GM12878 (cell line): Measurements from ENCODE around the gene MED25. TPM values are rescaled to one million over a fixed set of nuclear protein-coding genes. Genes with fewer than 3 reads are reported as not detected.

Source experiments
- ATAC-seq: fragments of 200-7000 bp; cut with Tn5 transposase; 3 replicates; pipeline ENCODE4 v1.9.1; 2020; ENCODE audit warnings: mild to moderate bottlenecking, moderate library complexity
- BruUV-seq: library from RNA; stranded (reverse); fragments of 400-500 nt; replicated peaks from 2 replicates; lab custom pipeline; 2021; lab: Mats Ljungman, UMichigan
- CTCF ChIA-PET: fragments of 300-600 bp; sonication (Branson Sonifier 250); formaldehyde crosslinking; extraction: SDS; loops from one replicate; lab custom pipeline; 2021; ENCODE audit warnings: inconsistent platforms; lab: Yijun Ruan, JAX
- POLR2A ChIA-PET: fragments of 350-600 bp; formaldehyde crosslinking; extraction: SDS; loops from one replicate; lab custom pipeline; 2021; ENCODE audit warnings: inconsistent platforms; lab: Charles Lee
- RAD21 ChIA-PET: fragments of 300-600 bp; sonication (Branson Sonifier 250); formaldehyde crosslinking; loops from one replicate; lab custom pipeline; 2023; ENCODE audit warnings: antibody characterized with exemption; ENCODE audit not compliant: unreplicated experiment; lab: Charles Lee
- SMC1A ChIA-PET: fragments of 300-600 bp; sonication (Branson Sonifier 250); formaldehyde crosslinking; loops from one replicate; lab custom pipeline; 2023; ENCODE audit not compliant: unreplicated experiment, uncharacterized antibody; lab: Charles Lee
- DNase-seq: peaks from one replicate; pipeline ENCODE4 v3.0.0-alpha.2; 2011; ENCODE audit warnings: low read depth, low spot score
- FAIRE-seq: peaks from 3 replicates; lab custom pipeline; 2011; peaks lifted over from hg19 to GRCh38; lab: Jason Lieb, UNC
- H2AFZ ChIP-seq: 2 replicates; pipeline ENCODE4 v1.6.0; 2011; ENCODE audit warnings: low read depth, low read length, control low read depth; ENCODE audit not compliant: control insufficient read depth
- H3K27ac ChIP-seq: 2 replicates; pipeline ENCODE4 v1.5.1; 2011; ENCODE audit warnings: control low read depth; ENCODE audit not compliant: control insufficient read depth, insufficient read depth
- H3K27me3 ChIP-seq, 2 experiments: replicated peaks in 1 of 2; 2 replicates each; pipeline versions ENCODE4 v1.6.0 to v1.6.1; 2011; ENCODE audit warnings: low read length in 1 of 2; ENCODE audit not compliant: control insufficient read depth in 2 of 2, insufficient read depth in 2 of 2
- H3K36me3 ChIP-seq, 2 experiments: 2 replicates each; pipeline ENCODE4 v1.5.1; 2011; ENCODE audit warnings: low read length in 1 of 2; ENCODE audit not compliant: control insufficient read depth in 2 of 2, insufficient read depth in 2 of 2
- H3K4me1 ChIP-seq: 2 replicates; pipeline ENCODE4 v1.6.1; 2011; ENCODE audit warnings: mild to moderate bottlenecking, low read length, moderate library complexity, mixed read lengths; ENCODE audit not compliant: control insufficient read depth, insufficient read depth
- H3K4me2 ChIP-seq: 2 replicates; pipeline ENCODE4 v1.6.0; 2011; ENCODE audit warnings: control low read depth; ENCODE audit not compliant: control insufficient read depth, insufficient read depth
- H3K4me3 ChIP-seq: fragments of 200-600 bp; sonication (generic); 2 replicates; pipeline ENCODE4 v1.5.1; 2016
- H3K79me2 ChIP-seq: 2 replicates; pipeline ENCODE4 v1.6.0; 2011; ENCODE audit warnings: low read length; ENCODE audit not compliant: control insufficient read depth, insufficient read depth
- H3K9ac ChIP-seq: 2 replicates; pipeline ENCODE4 v1.8.0; 2011; ENCODE audit warnings: low read length, control low read depth, mixed read lengths; ENCODE audit not compliant: control insufficient read depth, insufficient read depth
- H3K9me3 ChIP-seq: replicated peaks from 3 replicates; pipeline ENCODE4 v1.5.1; 2011; ENCODE audit warnings: mild to moderate bottlenecking, low read length; ENCODE audit not compliant: control insufficient read depth, insufficient read depth
- H4K20me1 ChIP-seq: 2 replicates; pipeline ENCODE4 v1.6.0; 2011; ENCODE audit not compliant: control insufficient read depth, insufficient read depth
- EZH2 ChIP-seq: IDR thresholded peaks from 2 replicates; pipeline ENCODE4 v1.6.1; 2012; ENCODE audit warnings: low read depth, mild to moderate bottlenecking, control low read depth, inconsistent platforms, low read length, borderline replicate concordance; ENCODE audit not compliant: control insufficient read depth
- HDAC2 ChIP-seq: fragments of 200-600 bp; sonication (generic); IDR thresholded peaks from 2 replicates; pipeline ENCODE4 v1.6.1; 2017
- IRF4 ChIP-seq: IDR thresholded peaks from 2 replicates; pipeline ENCODE4 v1.6.1; 2011; ENCODE audit warnings: low read depth, low read length
- NBN ChIP-seq: fragments of 450-650 bp; IDR thresholded peaks from 2 replicates; pipeline ENCODE4 v1.6.1; 2016
- WRNIP1 ChIP-seq: IDR thresholded peaks from 2 replicates; pipeline ENCODE4 v1.6.1; 2011; ENCODE audit warnings: low read depth, low read length, improper control_type of control experiment, borderline replicate concordance
- WGBS: methylation state at CpG from one replicate; pipeline ENCODE4 v1.1.6; 2016; ENCODE audit warnings: low lambda C conversion rate; ENCODE audit not compliant: insufficient replicate concordance, insufficient coverage; ENCODE audit errors: missing lambda C conversion rate; 5-methylcytosine and 5-hydroxymethylcytosine counted together
- in situ Hi-C: fragments of 300-500 bp; cut with MboI; formaldehyde crosslinking; loops from 9 replicates; pipeline ENCODE4 v1.14.3; 2018; ENCODE audit warnings: mixed read lengths
- intact Hi-C: fragments of 100-400 bp; cut with micrococcal nuclease; formaldehyde crosslinking; loops from one replicate; pipeline ENCODE4 v1.14.2; 2022; ENCODE audit not compliant: unreplicated experiment
- polyA plus RNA-seq, 11 experiments: library from polyadenylated mRNA; depleted of rRNA in 4 of 11; unstranded in 6 of 11; stranded (reverse) in 5 of 11; fragments of >200 nt; fragmentation: Nextera tagmentation in 4 of 11; fragmentation: Illumina TruSeq in 1 of 11; extraction: Ambion mirVana in 4 of 11; extraction: Trizol in 1 of 11; gene quantifications; 1 replicate in 1 of 11; 2 replicates in 10 of 11; pipeline versions ENCODE4 v1.2.1 to v1.2.3, GENCODE V29; 2011 to 2016; ENCODE audit warnings: inconsistent platforms in 2 of 11, missing spikeins in 2 of 11, low read depth in 1 of 11
- total RNA-seq, 4 experiments: library from RNA; depleted of rRNA in 3 of 4; stranded (reverse); fragments of >200 nt in 3 of 4; fragmentation: Illumina TruSeq in 1 of 4; extraction: Trizol in 1 of 4; gene quantifications; 2 replicates each; pipeline versions ENCODE4 v1.2.1 to v1.2.3, GENCODE V29; 2013 to 2021
- TF ChIP-seq, protein P1 (sequence below): fragments of 450-650 bp; IDR thresholded peaks from 2 replicates; pipeline ENCODE4 v1.6.1; 2017; ENCODE audit warnings: antibody characterized with exemption, mild to moderate bottlenecking, moderate library complexity
- TF ChIP-seq, protein P2 (sequence below): IDR thresholded peaks from 2 replicates; pipeline ENCODE4 v1.6.1; 2012; ENCODE audit warnings: improper control_type of control experiment, low read depth, low read length; ENCODE audit not compliant: insufficient replicate concordance
- TF ChIP-seq, protein P3 (sequence below): fragments of 450-650 bp; IDR thresholded peaks from 2 replicates; pipeline ENCODE4 v1.6.1; 2016; ENCODE audit warnings: mild to moderate bottlenecking

The MED25 gene
- total and polyA plus RNA-seq, 10 of the 15 experiments (the other 5 are each of a cell fraction or from before 2014, with no cell fraction given) = 3.5 to 53.9 (median 17.1) TPM

DNA sequence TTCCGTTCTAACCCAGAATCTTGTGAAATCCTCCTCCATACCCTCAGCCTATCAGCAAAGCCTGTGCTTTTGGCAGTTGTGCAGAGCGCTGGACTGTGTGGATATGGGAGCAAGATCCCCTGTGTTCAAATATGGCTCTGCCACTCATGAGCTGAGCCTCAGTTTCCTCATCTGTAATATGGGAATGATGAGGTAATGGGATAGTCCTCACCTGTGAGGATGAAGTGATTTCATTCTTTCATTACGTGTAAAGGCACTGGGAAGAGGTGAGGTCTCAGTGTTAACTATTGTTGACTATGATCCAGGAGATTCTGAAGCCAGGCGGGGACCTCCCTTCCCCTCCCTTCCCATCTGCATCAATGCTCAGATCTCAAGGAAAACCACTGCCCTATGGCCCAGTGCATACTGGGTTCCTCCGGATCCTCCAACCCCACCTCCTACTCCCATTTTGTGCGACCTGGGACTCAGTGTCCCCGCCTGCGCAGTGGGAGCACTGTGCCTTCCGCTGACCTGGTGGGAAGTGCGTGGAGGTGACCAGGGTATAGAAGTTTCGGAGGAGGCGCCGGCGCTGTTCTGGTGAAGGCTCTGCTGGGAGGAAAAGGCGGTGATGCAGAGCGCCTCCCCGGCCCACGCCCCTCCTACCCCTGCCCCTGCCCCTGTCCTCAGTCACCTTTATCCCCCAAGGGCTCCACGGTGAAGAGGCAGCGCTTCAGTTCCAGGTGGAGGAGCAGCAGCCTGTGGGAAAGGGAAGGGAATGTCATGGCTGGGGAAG lies 10.0 kb upstream of the MED25 start:
- in situ Hi-C loops (no loop called here), intact Hi-C loops (loop anchor here (5.0 kb wide), 1 partner anchor 41 kb away; the partner anchor contains the start of gene AP2A1)
- no peak overlapping the region for H3K9ac ChIP-seq
- FAIRE-seq (no peak), ATAC-seq (no peak), DNase-seq (no peak)
- H4K20me1 ChIP-seq = no peaks in the 10 kb centered on the region
- H3K79me2 ChIP-seq = no peaks in the 10 kb centered on the region
- SMC1A ChIA-PET = no interaction called here
- no peak overlapping the region for H3K27ac ChIP-seq
- no peak overlapping the region for H3K4me3 ChIP-seq
- CTCF ChIA-PET = interaction anchor here (1.2 kb wide), 1 partner anchor 59 kb away, joined by 3 read pairs; no protein-coding TSS in a partner anchor
- POLR2A ChIA-PET = interaction anchor here (0.6 kb wide), 2 partner anchors 17 to 295 kb away, joined by 3 read pairs; partner anchors contain the start of gene FCGRT
- H3K4me1 ChIP-seq = peaks cover 7% of the 10 kb centered on the region; the same call in 1 of the 2 replicates
- 0 out of 2 replicates have a peak overlapping the region, but pooled peaks have one; percentile 87 for H3K4me2 ChIP-seq
- BruUV-seq = no TSS peak
- peaks cover 6 to 9% of the 10 kb centered on the region in 2 experiments; a peak in 3 of 4 replicates for H3K36me3 ChIP-seq
- TF ChIP-seq, protein P1, sequence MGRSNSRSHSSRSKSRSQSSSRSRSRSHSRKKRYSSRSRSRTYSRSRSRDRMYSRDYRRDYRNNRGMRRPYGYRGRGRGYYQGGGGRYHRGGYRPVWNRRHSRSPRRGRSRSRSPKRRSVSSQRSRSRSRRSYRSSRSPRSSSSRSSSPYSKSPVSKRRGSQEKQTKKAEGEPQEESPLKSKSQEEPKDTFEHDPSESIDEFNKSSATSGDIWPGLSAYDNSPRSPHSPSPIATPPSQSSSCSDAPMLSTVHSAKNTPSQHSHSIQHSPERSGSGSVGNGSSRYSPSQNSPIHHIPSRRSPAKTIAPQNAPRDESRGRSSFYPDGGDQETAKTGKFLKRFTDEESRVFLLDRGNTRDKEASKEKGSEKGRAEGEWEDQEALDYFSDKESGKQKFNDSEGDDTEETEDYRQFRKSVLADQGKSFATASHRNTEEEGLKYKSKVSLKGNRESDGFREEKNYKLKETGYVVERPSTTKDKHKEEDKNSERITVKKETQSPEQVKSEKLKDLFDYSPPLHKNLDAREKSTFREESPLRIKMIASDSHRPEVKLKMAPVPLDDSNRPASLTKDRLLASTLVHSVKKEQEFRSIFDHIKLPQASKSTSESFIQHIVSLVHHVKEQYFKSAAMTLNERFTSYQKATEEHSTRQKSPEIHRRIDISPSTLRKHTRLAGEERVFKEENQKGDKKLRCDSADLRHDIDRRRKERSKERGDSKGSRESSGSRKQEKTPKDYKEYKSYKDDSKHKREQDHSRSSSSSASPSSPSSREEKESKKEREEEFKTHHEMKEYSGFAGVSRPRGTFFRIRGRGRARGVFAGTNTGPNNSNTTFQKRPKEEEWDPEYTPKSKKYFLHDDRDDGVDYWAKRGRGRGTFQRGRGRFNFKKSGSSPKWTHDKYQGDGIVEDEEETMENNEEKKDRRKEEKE = no peak
- no peak for TF ChIP-seq HDAC2
- no peak for TF ChIP-seq WRNIP1
- TF ChIP-seq EZH2 = no peak
- TF ChIP-seq NBN = no peak
- TF ChIP-seq, protein P2, sequence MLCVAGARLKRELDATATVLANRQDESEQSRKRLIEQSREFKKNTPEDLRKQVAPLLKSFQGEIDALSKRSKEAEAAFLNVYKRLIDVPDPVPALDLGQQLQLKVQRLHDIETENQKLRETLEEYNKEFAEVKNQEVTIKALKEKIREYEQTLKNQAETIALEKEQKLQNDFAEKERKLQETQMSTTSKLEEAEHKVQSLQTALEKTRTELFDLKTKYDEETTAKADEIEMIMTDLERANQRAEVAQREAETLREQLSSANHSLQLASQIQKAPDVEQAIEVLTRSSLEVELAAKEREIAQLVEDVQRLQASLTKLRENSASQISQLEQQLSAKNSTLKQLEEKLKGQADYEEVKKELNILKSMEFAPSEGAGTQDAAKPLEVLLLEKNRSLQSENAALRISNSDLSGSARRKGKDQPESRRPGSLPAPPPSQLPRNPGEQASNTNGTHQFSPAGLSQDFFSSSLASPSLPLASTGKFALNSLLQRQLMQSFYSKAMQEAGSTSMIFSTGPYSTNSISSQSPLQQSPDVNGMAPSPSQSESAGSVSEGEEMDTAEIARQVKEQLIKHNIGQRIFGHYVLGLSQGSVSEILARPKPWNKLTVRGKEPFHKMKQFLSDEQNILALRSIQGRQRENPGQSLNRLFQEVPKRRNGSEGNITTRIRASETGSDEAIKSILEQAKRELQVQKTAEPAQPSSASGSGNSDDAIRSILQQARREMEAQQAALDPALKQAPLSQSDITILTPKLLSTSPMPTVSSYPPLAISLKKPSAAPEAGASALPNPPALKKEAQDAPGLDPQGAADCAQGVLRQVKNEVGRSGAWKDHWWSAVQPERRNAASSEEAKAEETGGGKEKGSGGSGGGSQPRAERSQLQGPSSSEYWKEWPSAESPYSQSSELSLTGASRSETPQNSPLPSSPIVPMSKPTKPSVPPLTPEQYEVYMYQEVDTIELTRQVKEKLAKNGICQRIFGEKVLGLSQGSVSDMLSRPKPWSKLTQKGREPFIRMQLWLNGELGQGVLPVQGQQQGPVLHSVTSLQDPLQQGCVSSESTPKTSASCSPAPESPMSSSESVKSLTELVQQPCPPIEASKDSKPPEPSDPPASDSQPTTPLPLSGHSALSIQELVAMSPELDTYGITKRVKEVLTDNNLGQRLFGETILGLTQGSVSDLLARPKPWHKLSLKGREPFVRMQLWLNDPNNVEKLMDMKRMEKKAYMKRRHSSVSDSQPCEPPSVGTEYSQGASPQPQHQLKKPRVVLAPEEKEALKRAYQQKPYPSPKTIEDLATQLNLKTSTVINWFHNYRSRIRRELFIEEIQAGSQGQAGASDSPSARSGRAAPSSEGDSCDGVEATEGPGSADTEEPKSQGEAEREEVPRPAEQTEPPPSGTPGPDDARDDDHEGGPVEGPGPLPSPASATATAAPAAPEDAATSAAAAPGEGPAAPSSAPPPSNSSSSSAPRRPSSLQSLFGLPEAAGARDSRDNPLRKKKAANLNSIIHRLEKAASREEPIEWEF = no peak
- TF ChIP-seq IRF4 = no peak
- TF ChIP-seq, protein P3, sequence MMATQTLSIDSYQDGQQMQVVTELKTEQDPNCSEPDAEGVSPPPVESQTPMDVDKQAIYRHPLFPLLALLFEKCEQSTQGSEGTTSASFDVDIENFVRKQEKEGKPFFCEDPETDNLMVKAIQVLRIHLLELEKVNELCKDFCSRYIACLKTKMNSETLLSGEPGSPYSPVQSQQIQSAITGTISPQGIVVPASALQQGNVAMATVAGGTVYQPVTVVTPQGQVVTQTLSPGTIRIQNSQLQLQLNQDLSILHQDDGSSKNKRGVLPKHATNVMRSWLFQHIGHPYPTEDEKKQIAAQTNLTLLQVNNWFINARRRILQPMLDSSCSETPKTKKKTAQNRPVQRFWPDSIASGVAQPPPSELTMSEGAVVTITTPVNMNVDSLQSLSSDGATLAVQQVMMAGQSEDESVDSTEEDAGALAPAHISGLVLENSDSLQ = no peak
- RAD21 ChIA-PET = interaction anchor here (0.7 kb wide), 1 partner anchor 127 kb away, joined by 3 read pairs; no protein-coding TSS in a partner anchor
- no peak overlapping the region for H2AFZ ChIP-seq
- no peaks in the 10 kb centered on the region for H3K27me3 ChIP-seq
- H3K9me3 ChIP-seq = no peaks in the 10 kb centered on the region
- 83% methylated on average over 20 of the region's 20 CpGs for WGBS
